OCI-LY1 (cell line): ENCODE results near the gene IL4R.
"Not testable (repeated sequence)": the region's sequence is repeated elsewhere in the genome, so short reads cannot be mapped to it uniquely, and the experiment has no call there.

Experiments
- H2AFZ ChIP-seq: fragments of 200-600 bp; sonication (generic), shearing (Covaris generic); 2 replicates; pipeline ENCODE4 v1.6.0; 2014; ENCODE audit warnings: antibody characterized with exemption, mild to moderate bottlenecking, low read length
- H3F3A ChIP-seq: fragments of 200-600 bp; sonication (generic), shearing (Covaris generic); 2 replicates; pipeline ENCODE4 v1.6.0; 2014; ENCODE audit warnings: mild to moderate bottlenecking, antibody characterized with exemption, low read length, moderate library complexity; ENCODE audit not compliant: insufficient read depth
- H3K27ac ChIP-seq: fragments of 200-600 bp; sonication (generic); 2 replicates; pipeline ENCODE4 v1.5.1; 2014; ENCODE audit warnings: low read length, mixed run types, mild to moderate bottlenecking, low read depth; ENCODE audit not compliant: poor library complexity, severe bottlenecking
- H3K27me3 ChIP-seq: fragments of 200-600 bp; sonication (generic); 2 replicates; pipeline ENCODE4 v1.6.0; 2014; ENCODE audit warnings: antibody characterized with exemption, mild to moderate bottlenecking, low read length, moderate library complexity; ENCODE audit not compliant: insufficient read depth
- H3K36me3 ChIP-seq: fragments of 200-600 bp; sonication (generic); 2 replicates; pipeline ENCODE4 v1.6.1; 2014; ENCODE audit warnings: mild to moderate bottlenecking, antibody characterized with exemption, low read length, moderate library complexity, mixed read lengths; ENCODE audit not compliant: insufficient read depth
- H3K4me1 ChIP-seq: fragments of 200-600 bp; sonication (generic); 2 replicates; pipeline ENCODE4 v1.5.1; 2014; ENCODE audit warnings: mild to moderate bottlenecking, low read length, moderate library complexity; ENCODE audit not compliant: insufficient read depth, severe bottlenecking
- H3K4me2 ChIP-seq: fragments of 200-600 bp; sonication (generic), shearing (Covaris generic); 2 replicates; pipeline ENCODE4 v1.6.1; 2014; ENCODE audit warnings: low read length
- H3K4me3 ChIP-seq: fragments of 200-600 bp; sonication (generic); 2 replicates; pipeline ENCODE4 v1.5.1; 2014; ENCODE audit warnings: low read length, low read depth, mild to moderate bottlenecking, mixed read lengths; ENCODE audit not compliant: poor library complexity, severe bottlenecking
- H3K79me2 ChIP-seq: fragments of 200-600 bp; shearing (Covaris generic); 2 replicates; pipeline ENCODE4 v1.6.1; 2016; ENCODE audit warnings: mixed run types, low read length, mixed read lengths; ENCODE audit not compliant: insufficient read depth
- H3K9ac ChIP-seq: fragments of 200-600 bp; sonication (generic), shearing (Covaris generic); 2 replicates; pipeline ENCODE4 v1.6.1; 2014; ENCODE audit warnings: mild to moderate bottlenecking, low read length, mixed read lengths
- H3K9me2 ChIP-seq: fragments of 200-600 bp; sonication (generic), shearing (Covaris generic); 2 replicates; pipeline ENCODE4 v1.6.1; 2014; ENCODE audit warnings: low read depth, mild to moderate bottlenecking, low read length, mixed read lengths
- H3K9me3 ChIP-seq: fragments of 200-600 bp; shearing (Covaris generic); 2 replicates; pipeline ENCODE4 v1.6.1; 2014; ENCODE audit warnings: low read length, mixed read lengths
- H4K20me1 ChIP-seq: fragments of 200-600 bp; sonication (generic), shearing (Covaris generic); 2 replicates; pipeline ENCODE4 v1.6.0; 2016; ENCODE audit warnings: mild to moderate bottlenecking, low read length; ENCODE audit not compliant: insufficient read depth
- CTCF ChIP-seq: fragments of 200-600 bp; sonication (generic), shearing (Covaris generic); IDR thresholded peaks from 2 replicates; pipeline ENCODE4 v1.5.1; 2017; ENCODE audit warnings: mild to moderate bottlenecking, antibody characterized with exemption, low read length, moderate library complexity, mixed read lengths
- EZH2 ChIP-seq: fragments of 200-600 bp; sonication (generic), shearing (Covaris generic); IDR thresholded peaks from 2 replicates; pipeline ENCODE4 v1.8.0; 2017; ENCODE audit warnings: borderline replicate concordance, mixed run types, mild to moderate bottlenecking, antibody characterized with exemption, low read length, moderate library complexity, mixed read lengths

The IL4R gene

GRCh38 chr16:27273670-27274423, 39.9 kb upstream of the IL4R start:
- no peak overlapping the region; the same call in 1 of the 2 replicates for H3K9ac ChIP-seq
- no peaks in the 10 kb centered on the region for H3F3A ChIP-seq
- no peaks in the 10 kb centered on the region for H3K36me3 ChIP-seq
- peak overlapping the region; percentile 68 for H3K27ac ChIP-seq
- H2AFZ ChIP-seq = no peak overlapping the region
- no peaks in the 10 kb centered on the region for H3K9me2 ChIP-seq
- H3K9me3 ChIP-seq = no peaks in the 10 kb centered on the region
- no peaks in the 10 kb centered on the region for H3K27me3 ChIP-seq
- H3K4me2 ChIP-seq = peak overlapping the region; percentile 45
- H3K4me1 ChIP-seq = peaks cover 59% of the 10 kb centered on the region
- no peaks in the 10 kb centered on the region for H3K79me2 ChIP-seq
- H3K4me3 ChIP-seq = no peak overlapping the region
- no peak for TF ChIP-seq CTCF
- no peak for TF ChIP-seq EZH2
- no peaks in the 10 kb centered on the region for H4K20me1 ChIP-seq

GRCh38 chr16:27274424-27274874, 39.3 kb upstream of the IL4R start:
- not testable (repeated sequence) for H3K27me3 ChIP-seq
- H3K4me2 ChIP-seq = peak overlapping the region; percentile 45

GRCh38 chr16:27275394-27275793, 38.4 kb upstream of the IL4R start:
- Histone ChIP-seq H3F3A (no peaks in the 10 kb centered on the region), H3K9me2 (no peaks in the 10 kb centered on the region), H4K20me1 (no peaks in the 10 kb centered on the region), H3K9me3 (no peaks in the 10 kb centered on the region), H3K36me3 (no peaks in the 10 kb centered on the region), H3K4me2 (no peak overlapping the region), H3K27ac (no peak overlapping the region), H3K4me3 (no peak overlapping the region), H3K4me1 (peaks cover 44% of the 10 kb centered on the region), H2AFZ (no peak overlapping the region), H3K9ac (no peak overlapping the region), H3K27me3 (no peaks in the 10 kb centered on the region), H3K79me2 (no peaks in the 10 kb centered on the region)
- TF ChIP-seq CTCF (no peak), EZH2 (no peak)

More at GRCh38 chr16:27274424-27274874, 39.3 kb upstream of the IL4R start:
- H3K9me3 ChIP-seq, H3K79me2 ChIP-seq, H3F3A ChIP-seq, H2AFZ ChIP-seq, H3K9ac ChIP-seq, H3K9me2 ChIP-seq, H3K36me3 ChIP-seq, H4K20me1 ChIP-seq, H3K4me3 ChIP-seq: not testable (repeated sequence)
- Histone ChIP-seq H3K27ac (peak overlapping the region; percentile 68), H3K4me1 (peaks cover 53% of the 10 kb centered on the region)

- Histone ChIP-seq H3K9ac (no peak overlapping the region), H3K4me1 (peaks cover 18% of the 10 kb centered on the region), H3K79me2 (no peaks in the 10 kb centered on the region), H3K27me3 (no peaks in the 10 kb centered on the region), H3K27ac (no peak overlapping the region), H3K4me2 (no peak overlapping the region), H4K20me1 (no peaks in the 10 kb centered on the region), H3F3A (no peaks in the 10 kb centered on the region), H3K4me3 (no peak overlapping the region), H3K36me3 (no peaks in the 10 kb centered on the region), H3K9me2 (no peaks in the 10 kb centered on the region), H2AFZ (no peak overlapping the region), H3K9me3 (no peaks in the 10 kb centered on the region)
- no peak for TF ChIP-seq CTCF
- TF ChIP-seq EZH2 = no peak
Measured at GRCh38 chr16:27281243-27281642, 32.5 kb upstream of the IL4R start.
